Measurements from ENCODE around the gene ABCF1. TPM values are rescaled to one million over a fixed set of nuclear protein-coding genes. Genes with fewer than 3 reads are reported as not detected.

ABCF1 gene
- total RNA-seq, 1 donor, result 37.3 TPM

- Histone ChIP-seq H3K27ac (ENCODE audit: low read depth, low read length) (peak overlapping the region; percentile 99), H3K9me3 (ENCODE audit: low read depth, low read length) (no peaks in the 10 kb centered on the region), H4K20me1 (ENCODE audit: insufficient read depth, low read length) (peaks cover 33% of the 10 kb centered on the region), H3K79me2 (ENCODE audit: insufficient read depth, low read length) (peaks cover 46% of the 10 kb centered on the region), H3K4me2 (ENCODE audit: insufficient read depth, low read length) (peak overlapping the region; percentile 86), H3K4me3 (ENCODE audit: insufficient read depth, low read length) (peak overlapping the region; percentile 95), H3K27me3 (ENCODE audit: insufficient read depth, low read length) (no peaks in the 10 kb centered on the region), H3K4me1 (ENCODE audit: insufficient read depth, low read length) (peaks cover 50% of the 10 kb centered on the region), H3K36me3 (ENCODE audit: insufficient read depth, low read length) (peaks cover 36% of the 10 kb centered on the region), H2AFZ (ENCODE audit: low read length) (no peak overlapping the region)
- no peak for TF ChIP-seq CTCF (IDR thresholded peaks at IDR 0.05; ENCODE audit: extremely low read depth, low read depth, low read length)
- DNase-seq (ENCODE audit: insufficient read length, low spot score, missing footprints), result no peak
Observed at GRCh38 chr6:30615958-30616810, 44.9 kb downstream of the ABCF1 start.

- Histone ChIP-seq H3K36me3 (ENCODE audit: insufficient read depth, low read length) (peaks cover 36% of the 10 kb centered on the region), H3K27ac (ENCODE audit: low read depth, low read length) (peak within 1 kb of the TSS; percentile 99), H3K9me3 (ENCODE audit: low read depth, low read length) (no peaks in the 10 kb centered on the region), H2AFZ (ENCODE audit: low read length) (peak within 1 kb of the TSS; percentile 96), H3K4me1 (ENCODE audit: insufficient read depth, low read length) (peaks cover 44% of the 10 kb centered on the region), H4K20me1 (ENCODE audit: insufficient read depth, low read length) (peaks cover 26% of the 10 kb centered on the region), H3K4me2 (ENCODE audit: insufficient read depth, low read length) (peak within 1 kb of the TSS; percentile 98), H3K27me3 (ENCODE audit: insufficient read depth, low read length) (no peaks in the 10 kb centered on the region), H3K79me2 (ENCODE audit: insufficient read depth, low read length) (peaks cover 40% of the 10 kb centered on the region), H3K4me3 (ENCODE audit: insufficient read depth, low read length) (peak within 1 kb of the TSS; percentile 98)
- no peak for TF ChIP-seq CTCF (IDR thresholded peaks at IDR 0.05; ENCODE audit: extremely low read depth, low read depth, low read length)
- peak; percentile 88 for DNase-seq (ENCODE audit: insufficient read length, low spot score, missing footprints)
Observed at GRCh38 chr6:30616811-30617564, 45.7 kb downstream of the ABCF1 start, which contains the start of gene PPP1R10. TSS of gene PPP1R10 (minus strand) at chr6:30617243. CDS start at chr6:30609944, 7,299 bp downstream.

GRCh38 chr6:30617565-30618269, 46.5 kb downstream of the ABCF1 start, which contains the start of gene MRPS18B:
TSS of gene MRPS18B (plus strand) at chr6:30617840. CDS start at chr6:30617866, 26 bp downstream.
- H3K36me3 ChIP-seq (ENCODE audit: insufficient read depth, low read length), result peaks cover 44% of the 10 kb centered on the region

More at GRCh38 chr6:30617565-30618269, 46.5 kb downstream of the ABCF1 start, which contains the start of gene MRPS18B:
- Histone ChIP-seq H3K4me3 (ENCODE audit: insufficient read depth, low read length) (peak within 1 kb of the TSS; percentile 98), H3K27me3 (ENCODE audit: insufficient read depth, low read length) (no peaks in the 10 kb centered on the region), H4K20me1 (ENCODE audit: insufficient read depth, low read length) (peaks cover 19% of the 10 kb centered on the region), H3K4me1 (ENCODE audit: insufficient read depth, low read length) (peaks cover 38% of the 10 kb centered on the region), H3K27ac (ENCODE audit: low read depth, low read length) (peak within 1 kb of the TSS; percentile 99), H3K9me3 (ENCODE audit: low read depth, low read length) (no peaks in the 10 kb centered on the region), H2AFZ (ENCODE audit: low read length) (peak within 1 kb of the TSS; percentile 96), H3K79me2 (ENCODE audit: insufficient read depth, low read length) (peaks cover 40% of the 10 kb centered on the region), H3K4me2 (ENCODE audit: insufficient read depth, low read length) (peak within 1 kb of the TSS; percentile 98)
- no peak for TF ChIP-seq CTCF (IDR thresholded peaks at IDR 0.05; ENCODE audit: extremely low read depth, low read depth, low read length)
- DNase-seq (ENCODE audit: insufficient read length, low spot score, missing footprints), result peak; percentile 93
